ENCODE results near the gene ITGB1. TPM values are rescaled to one million over a fixed set of nuclear protein-coding genes. Genes with fewer than 3 reads are reported as not detected.

The ITGB1 gene
- total RNA-seq, 1 experiment from 2014 or later = 421 TPM

GRCh38 chr10:32952541-32953276, 5.3 kb downstream of the ITGB1 start:
- Histone ChIP-seq H3K4me1 (replicated peaks; ENCODE audit: insufficient read depth) (peaks cover 58% of the 10 kb centered on the region), H3K4me3 (no peak overlapping the region), H3K9me2 (ENCODE audit: insufficient read depth) (no peaks in the 10 kb centered on the region), H3K9me3 (ENCODE audit: insufficient read depth, low read depth) (no peaks in the 10 kb centered on the region), H3K36me3 (ENCODE audit: low read depth) (peaks cover 40% of the 10 kb centered on the region), H3K27ac (no peak overlapping the region), H3K79me2 (ENCODE audit: low read depth) (peaks cover 100% of the 10 kb centered on the region), H2AFZ (no peak overlapping the region), H3K27me3 (ENCODE audit: insufficient read depth, low read depth) (no peaks in the 10 kb centered on the region), H3F3A (ENCODE audit: insufficient read depth, low read depth) (no peaks in the 10 kb centered on the region), H3K4me2 (peak overlapping the region; percentile 9), H4K20me1 (ENCODE audit: insufficient read depth) (peaks cover 64% of the 10 kb centered on the region)
- no TSS peak for BruUV-seq (replicated peaks)
- intact Hi-C loops (cut with micrococcal nuclease; ENCODE audit: unreplicated experiment) = loop anchor here (5.0 to 10.0 kb wide), 2 partner anchors 35 to 608 kb away; partner anchors contain the start of gene EPC1
- TF ChIP-seq, protein P1, sequence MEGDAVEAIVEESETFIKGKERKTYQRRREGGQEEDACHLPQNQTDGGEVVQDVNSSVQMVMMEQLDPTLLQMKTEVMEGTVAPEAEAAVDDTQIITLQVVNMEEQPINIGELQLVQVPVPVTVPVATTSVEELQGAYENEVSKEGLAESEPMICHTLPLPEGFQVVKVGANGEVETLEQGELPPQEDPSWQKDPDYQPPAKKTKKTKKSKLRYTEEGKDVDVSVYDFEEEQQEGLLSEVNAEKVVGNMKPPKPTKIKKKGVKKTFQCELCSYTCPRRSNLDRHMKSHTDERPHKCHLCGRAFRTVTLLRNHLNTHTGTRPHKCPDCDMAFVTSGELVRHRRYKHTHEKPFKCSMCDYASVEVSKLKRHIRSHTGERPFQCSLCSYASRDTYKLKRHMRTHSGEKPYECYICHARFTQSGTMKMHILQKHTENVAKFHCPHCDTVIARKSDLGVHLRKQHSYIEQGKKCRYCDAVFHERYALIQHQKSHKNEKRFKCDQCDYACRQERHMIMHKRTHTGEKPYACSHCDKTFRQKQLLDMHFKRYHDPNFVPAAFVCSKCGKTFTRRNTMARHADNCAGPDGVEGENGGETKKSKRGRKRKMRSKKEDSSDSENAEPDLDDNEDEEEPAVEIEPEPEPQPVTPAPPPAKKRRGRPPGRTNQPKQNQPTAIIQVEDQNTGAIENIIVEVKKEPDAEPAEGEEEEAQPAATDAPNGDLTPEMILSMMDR (conservative IDR thresholded peaks at IDR 0.05) = no peak
- no peak for TF ChIP-seq EZH2 (IDR thresholded peaks at IDR 0.05; ENCODE audit: low read depth)
- ChIA-PET CTCF (interaction anchor here (0.6 kb wide), 1 partner anchor 10 kb away, joined by 10 read pairs; no protein-coding TSS in a partner anchor), POLR2A (ENCODE audit: unreplicated experiment) (interaction anchor here (1.0 kb wide), 1 partner anchor 28 kb away, joined by 6 read pairs; no protein-coding TSS in a partner anchor)
- DNase-seq = no peak

GRCh38 chr10:32952094-32952493, 5.9 kb downstream of the ITGB1 start:
- Histone ChIP-seq H3K36me3 (ENCODE audit: low read depth) (peaks cover 42% of the 10 kb centered on the region), H3K9me3 (ENCODE audit: insufficient read depth, low read depth) (no peaks in the 10 kb centered on the region), H3K79me2 (ENCODE audit: low read depth) (peaks cover 100% of the 10 kb centered on the region), H4K20me1 (ENCODE audit: insufficient read depth) (peaks cover 68% of the 10 kb centered on the region), H3K4me3 (no peak overlapping the region), H3K27me3 (ENCODE audit: insufficient read depth, low read depth) (no peaks in the 10 kb centered on the region), H3F3A (ENCODE audit: insufficient read depth, low read depth) (no peaks in the 10 kb centered on the region), H3K4me1 (replicated peaks; ENCODE audit: insufficient read depth) (peaks cover 58% of the 10 kb centered on the region), H3K27ac (no peak overlapping the region), H3K4me2 (peak overlapping the region; percentile 9), H3K9me2 (ENCODE audit: insufficient read depth) (no peaks in the 10 kb centered on the region), H2AFZ (no peak overlapping the region)
- intact Hi-C loops (cut with micrococcal nuclease; ENCODE audit: unreplicated experiment) = loop anchor here (5.0 to 10.0 kb wide), 2 partner anchors 35 to 607 kb away; partner anchors contain the start of gene EPC1
- CTCF ChIA-PET = no interaction called here
- DNase-seq = no peak
- no TSS peak for BruUV-seq (replicated peaks)
- POLR2A ChIA-PET (ENCODE audit: unreplicated experiment) = interaction anchor here (0.6 kb wide), 1 partner anchor 1920 kb away, joined by 6 read pairs; no protein-coding TSS in a partner anchor
- TF ChIP-seq, protein P1 (conservative IDR thresholded peaks at IDR 0.05) = no peak
- TF ChIP-seq EZH2 (IDR thresholded peaks at IDR 0.05; ENCODE audit: low read depth) = no peak

GRCh38 chr10:32951111-32951510, 6.9 kb downstream of the ITGB1 start:
- BruUV-seq (replicated peaks) = no TSS peak
- peaks cover 67% of the 10 kb centered on the region for H4K20me1 ChIP-seq (ENCODE audit: insufficient read depth)

More at GRCh38 chr10:32951111-32951510, 6.9 kb downstream of the ITGB1 start:
- H2AFZ ChIP-seq = no peak overlapping the region
- H3K9me2 ChIP-seq (ENCODE audit: insufficient read depth) = no peaks in the 10 kb centered on the region
- H3K4me1 ChIP-seq (replicated peaks; ENCODE audit: insufficient read depth) = peaks cover 58% of the 10 kb centered on the region
- H3F3A ChIP-seq (ENCODE audit: insufficient read depth, low read depth) = no peaks in the 10 kb centered on the region
- ChIA-PET POLR2A (ENCODE audit: unreplicated experiment) (interaction anchor here (0.8 kb wide), 1 partner anchor 58 kb away, joined by 3 read pairs; no protein-coding TSS in a partner anchor), CTCF (interaction anchor here (0.8 to 1.0 kb wide), 2 partner anchors 58 to 59 kb away, joined by 3 read pairs; no protein-coding TSS in a partner anchor)
- peaks cover 100% of the 10 kb centered on the region for H3K79me2 ChIP-seq (ENCODE audit: low read depth)
- no peak overlapping the region; the same call in 1 of the 2 replicates for H3K4me3 ChIP-seq
- TF ChIP-seq, protein P1 (conservative IDR thresholded peaks at IDR 0.05) = no peak
- no peak for TF ChIP-seq EZH2 (IDR thresholded peaks at IDR 0.05; ENCODE audit: low read depth)
- peak overlapping the region; percentile 9 for H3K4me2 ChIP-seq
- H3K27ac ChIP-seq = 0 out of 2 replicates have a peak overlapping the region, but pooled peaks have one; percentile 19
- no peak for DNase-seq
- no peaks in the 10 kb centered on the region for H3K9me3 ChIP-seq (ENCODE audit: insufficient read depth, low read depth)
- H3K36me3 ChIP-seq (ENCODE audit: low read depth) = peaks cover 39% of the 10 kb centered on the region
- no peaks in the 10 kb centered on the region for H3K27me3 ChIP-seq (ENCODE audit: insufficient read depth, low read depth)
- intact Hi-C loops (cut with micrococcal nuclease; ENCODE audit: unreplicated experiment) = loop anchor here (5.0 to 10.0 kb wide), 2 partner anchors 34 to 606 kb away; partner anchors contain the start of gene EPC1
